Activated effector memory CD4-positive, alpha-beta T cell treated with anti-CD3 and anti-CD28 coated beads, Interleukin-2, amount 50 U/mL, for 16 hours (primary cell): ENCODE measurements around the gene TPGS2.
"Not testable (repeated sequence)": the region's sequence is repeated elsewhere in the genome, so short reads cannot be mapped to it uniquely, and the experiment has no call there.

Experiments
- DNase-seq: peaks from one replicate; pipeline ENCODE4 v3.0.0-alpha.2; 2020

TPGS2 gene

GRCh38 chr18:36771245-36771644 lies 57.6 kb downstream of the TPGS2 start:
- DNase-seq = no peak

- DNase-seq = no peak
These were observed 58.4 kb downstream of the TPGS2 start for GRCh38 chr18:36770315-36770946.

- no peak for DNase-seq
These were observed 59.0 kb downstream of the TPGS2 start for GRCh38 chr18:36769611-36770314.

- no peak for DNase-seq
These were observed 59.6 kb downstream of the TPGS2 start for GRCh38 chr18:36769172-36769571.

GRCh38 chr18:36766836-36767235 lies 62.0 kb downstream of the TPGS2 start:
- DNase-seq = no peak

GRCh38 chr18:36762965-36763364 lies 65.8 kb downstream of the TPGS2 start:
- not testable (repeated sequence) for DNase-seq

- DNase-seq = no peak
These were observed 66.7 kb downstream of the TPGS2 start for GRCh38 chr18:36762074-36762473.

- DNase-seq = no peak
These were observed 67.6 kb downstream of the TPGS2 start for GRCh38 chr18:36761186-36761698.

- no peak for DNase-seq
These were observed 68.2 kb downstream of the TPGS2 start for GRCh38 chr18:36760598-36760997.

- no peak for DNase-seq
These were observed 69.5 kb downstream of the TPGS2 start for GRCh38 chr18:36759167-36759776.

GRCh38 chr18:36758623-36759022 lies 70.2 kb downstream of the TPGS2 start:
- DNase-seq = no peak

- DNase-seq = no peak
These were observed 70.8 kb downstream of the TPGS2 start for GRCh38 chr18:36757991-36758390.

GRCh38 chr18:36757081-36757480 lies 71.7 kb downstream of the TPGS2 start:
- DNase-seq = no peak

- DNase-seq = no peak
These were observed 72.6 kb downstream of the TPGS2 start for GRCh38 chr18:36756242-36756641.

- DNase-seq = no peak
These were observed 75.6 kb downstream of the TPGS2 start for GRCh38 chr18:36752929-36753865.

- DNase-seq = no peak
These were observed 83.4 kb downstream of the TPGS2 start for GRCh38 chr18:36745219-36745975.

GRCh38 chr18:36744261-36744876 lies 84.4 kb downstream of the TPGS2 start:
- no peak for DNase-seq
